Mesenchymal stem cell (in vitro differentiated cells and primary cell): ENCODE data around the gene TMEM41B. TPM values are rescaled to one million over a fixed set of nuclear protein-coding genes. Genes with fewer than 3 reads are reported as not detected.

Source experiments
- small RNA-seq: library from polyadenylated mRNA; stranded (forward); fragments of <200 nt; extraction: miRNeasy Mini kit (QIAGEN cat#:217004); gene quantifications from one replicate; pipeline ENCODE3, GENCODE V24; 2013; ENCODE audit warnings: low read depth

TMEM41B gene

Small RNA genes lying within 50 kb of the gene (small RNA-seq; reads per million reads assigned to genes)
- not detected for gene RF00017
